Embryonic facial prominence (tissue), 1 donor: ENCODE results near the gene EZH1.
"Not testable (repeated sequence)": the region's sequence is repeated elsewhere in the genome, so short reads cannot be mapped to it uniquely, and the experiment has no call there.

ENCODE experiments used
- DNase-seq: peaks from one replicate; pipeline ENCODE4 v3.0.0-alpha.2; 2016; ENCODE audit errors: extremely low spot score

Gene EZH1

GRCh38 chr17:42772945-42773289, 28.1 kb upstream of the EZH1 start:
- DNase-seq: no peak

- DNase-seq: not testable (repeated sequence)
These were observed 25.1 kb upstream of the EZH1 start for GRCh38 chr17:42769964-42770363.

- not testable (repeated sequence) for DNase-seq
These were observed 23.2 kb upstream of the EZH1 start for GRCh38 chr17:42768006-42768405.

- DNase-seq: no peak
These were observed 22.7 kb upstream of the EZH1 start for GRCh38 chr17:42767512-42767911.

GRCh38 chr17:42766124-42766523, 21.3 kb upstream of the EZH1 start:
- DNase-seq: no peak

GRCh38 chr17:42761638-42762037, 16.8 kb upstream of the EZH1 start:
- no peak for DNase-seq

GRCh38 chr17:42760652-42761581, 16.1 kb upstream of the EZH1 start, which contains the start of gene RAMP2:
Gene RAMP2 (plus strand): TSS chr17:42761227. CDS start chr17:42761262, 35 bp downstream.
- no peak for DNase-seq

- no peak for DNase-seq
These were observed 15.3 kb upstream of the EZH1 start for GRCh38 chr17:42759982-42760651.

- DNase-seq: no peak
These were observed 9.9 kb upstream of the EZH1 start for GRCh38 chr17:42754782-42755181.

GRCh38 chr17:42751628-42752027, 6.8 kb upstream of the EZH1 start:
- DNase-seq: no peak

GRCh38 chr17:42750739-42751344, 6.0 kb upstream of the EZH1 start:
- no peak for DNase-seq

GRCh38 chr17:42748908-42749798, 4.3 kb upstream of the EZH1 start:
- no peak for DNase-seq

GRCh38 chr17:42748202-42748907, 3.5 kb upstream of the EZH1 start:
- no peak for DNase-seq

GRCh38 chr17:42744283-42744805, 496 bp downstream of the EZH1 start:
- DNase-seq: no peak

GRCh38 chr17:42743595-42744282, 1.1 kb downstream of the EZH1 start:
- DNase-seq: no peak

- DNase-seq: not testable (repeated sequence)
These were observed 1.9 kb downstream of the EZH1 start for GRCh38 chr17:42742916-42743315.

- no peak for DNase-seq
These were observed 4.1 kb downstream of the EZH1 start for GRCh38 chr17:42740699-42741098.

GRCh38 chr17:42725143-42725542, 19.7 kb downstream of the EZH1 start:
- DNase-seq: no peak

- no peak for DNase-seq
These were observed 21.2 kb downstream of the EZH1 start for GRCh38 chr17:42723636-42724035.

- peak; percentile 20 for DNase-seq
These were observed 23.8 kb downstream of the EZH1 start for GRCh38 chr17:42720996-42721583.
